ENCODE data around the gene USP6NL. TPM values are rescaled to one million over a fixed set of nuclear protein-coding genes. Genes with fewer than 3 reads are reported as not detected.

The USP6NL gene
- total RNA-seq, 4 donors from 2014 or later: 19.6 to 29.4 (median 25.2) TPM

DNA sequence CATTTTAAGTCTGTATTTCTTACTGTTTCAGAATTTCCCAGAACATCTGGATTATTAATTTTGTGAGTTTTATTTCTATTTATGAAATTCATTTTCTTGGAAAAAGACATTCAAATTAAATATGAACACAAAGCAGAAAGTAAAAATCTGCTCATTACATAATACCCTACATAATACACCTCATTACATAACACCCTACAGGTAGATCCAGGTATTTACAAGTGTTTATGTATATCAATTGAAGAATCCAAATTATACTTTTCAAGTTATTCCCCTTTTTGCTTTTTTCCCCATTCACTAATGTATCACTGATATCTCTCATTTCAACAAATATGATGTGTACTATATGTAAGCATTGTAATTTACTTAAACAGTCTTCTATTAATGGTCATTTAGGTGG lies 129.1 kb downstream of the USP6NL start:
- DNase-seq (ENCODE audit: low spot score in 2 of 2): no peak
- TF ChIP-seq, protein P1, sequence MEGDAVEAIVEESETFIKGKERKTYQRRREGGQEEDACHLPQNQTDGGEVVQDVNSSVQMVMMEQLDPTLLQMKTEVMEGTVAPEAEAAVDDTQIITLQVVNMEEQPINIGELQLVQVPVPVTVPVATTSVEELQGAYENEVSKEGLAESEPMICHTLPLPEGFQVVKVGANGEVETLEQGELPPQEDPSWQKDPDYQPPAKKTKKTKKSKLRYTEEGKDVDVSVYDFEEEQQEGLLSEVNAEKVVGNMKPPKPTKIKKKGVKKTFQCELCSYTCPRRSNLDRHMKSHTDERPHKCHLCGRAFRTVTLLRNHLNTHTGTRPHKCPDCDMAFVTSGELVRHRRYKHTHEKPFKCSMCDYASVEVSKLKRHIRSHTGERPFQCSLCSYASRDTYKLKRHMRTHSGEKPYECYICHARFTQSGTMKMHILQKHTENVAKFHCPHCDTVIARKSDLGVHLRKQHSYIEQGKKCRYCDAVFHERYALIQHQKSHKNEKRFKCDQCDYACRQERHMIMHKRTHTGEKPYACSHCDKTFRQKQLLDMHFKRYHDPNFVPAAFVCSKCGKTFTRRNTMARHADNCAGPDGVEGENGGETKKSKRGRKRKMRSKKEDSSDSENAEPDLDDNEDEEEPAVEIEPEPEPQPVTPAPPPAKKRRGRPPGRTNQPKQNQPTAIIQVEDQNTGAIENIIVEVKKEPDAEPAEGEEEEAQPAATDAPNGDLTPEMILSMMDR (IDR thresholded peaks at IDR 0.05): no peak
- no peak overlapping the region for H3K4me3 ChIP-seq (ENCODE audit: low read depth, poor library complexity, severe bottlenecking)
- intact Hi-C loops (cut with DNase I; ENCODE audit: low total_unique reads): no loop called here

DNA sequence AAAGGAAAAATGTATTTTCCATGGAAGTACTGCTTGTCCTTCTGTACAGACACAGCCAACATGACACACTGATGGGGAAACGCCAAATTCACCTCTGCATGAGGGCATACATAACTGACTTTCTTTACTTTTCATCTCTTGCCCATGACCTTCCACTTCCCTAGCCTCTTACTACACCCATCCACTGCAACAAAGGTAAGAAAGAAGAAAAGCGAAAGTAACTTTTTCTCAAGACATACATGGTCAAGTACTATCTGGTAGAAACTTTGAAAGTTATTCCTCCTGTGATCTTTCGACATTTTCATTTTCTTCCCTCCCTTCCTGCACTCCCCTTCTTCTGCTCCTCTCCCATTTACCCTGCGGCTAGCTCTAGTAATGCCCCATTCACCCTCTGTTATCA lies 130.8 kb downstream of the USP6NL start:
- intact Hi-C loops (cut with DNase I; ENCODE audit: low total_unique reads): no loop called here

DNA sequence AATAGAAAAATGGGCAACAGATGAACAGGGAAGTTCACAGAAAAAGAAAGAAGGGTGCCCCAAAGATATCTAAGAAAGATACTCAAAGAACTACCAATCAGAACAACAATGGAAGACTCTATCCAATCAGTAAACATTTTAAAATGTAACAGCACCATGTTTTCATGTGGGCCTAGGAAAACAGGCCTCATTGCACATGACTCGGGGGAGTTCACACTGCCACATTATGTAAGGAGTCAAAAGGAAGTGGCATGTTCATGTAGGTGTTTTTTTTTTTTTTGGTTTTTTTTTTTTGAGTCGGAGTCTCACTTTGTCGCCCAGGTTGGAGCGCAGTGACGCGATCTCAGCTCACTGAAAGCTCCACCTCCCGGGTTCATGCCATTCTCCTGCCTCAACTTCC lies 132.2 kb downstream of the USP6NL start:
- WGBS, 2 donors: 95 to 97% methylated on average over 7 of the region's 7 CpGs
- no peak for TF ChIP-seq POLR2A (IDR thresholded peaks at IDR 0.05)
- TF ChIP-seq, protein P1 (IDR thresholded peaks at IDR 0.05): no peak
- DNase-seq (ENCODE audit: low spot score in 2 of 2): no peak
- intact Hi-C loops (cut with DNase I; ENCODE audit: low total_unique reads): no loop called here
- H3K4me3 ChIP-seq (ENCODE audit: low read depth, poor library complexity, severe bottlenecking): no peak overlapping the region

More for the DNA sequence above, 130.8 kb downstream of the USP6NL start:
- TF ChIP-seq, protein P1 (IDR thresholded peaks at IDR 0.05): no peak
- no peak for TF ChIP-seq POLR2A (IDR thresholded peaks at IDR 0.05)
- WGBS, 2 donors: 93 to 95% methylated on average over 4 of the region's 4 CpGs
- no peak for DNase-seq (ENCODE audit: low spot score in 2 of 2)
- no peak overlapping the region for H3K4me3 ChIP-seq (ENCODE audit: low read depth, poor library complexity, severe bottlenecking)

DNA sequence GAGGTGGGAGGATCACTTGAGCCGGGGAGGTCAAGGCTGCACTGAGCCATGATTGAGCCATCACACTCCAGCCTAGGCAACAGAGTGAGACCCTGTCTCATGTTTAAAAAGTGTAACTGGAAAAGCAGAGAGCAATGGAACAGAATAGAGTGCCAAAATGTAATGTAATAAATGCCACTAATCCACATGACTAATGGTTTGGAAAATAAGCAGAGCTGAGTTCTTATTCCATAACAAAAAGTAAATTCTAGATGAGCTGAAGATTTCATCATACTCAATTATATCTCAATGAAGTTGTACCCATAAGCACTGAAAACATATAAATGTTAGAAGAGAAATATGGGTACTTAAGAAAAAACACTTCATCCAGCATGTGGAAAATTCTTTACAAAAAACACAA lies 132.6 kb downstream of the USP6NL start:
- H3K4me3 ChIP-seq (ENCODE audit: low read depth, poor library complexity, severe bottlenecking): no peak overlapping the region
- intact Hi-C loops (cut with DNase I; ENCODE audit: low total_unique reads): no loop called here
- TF ChIP-seq, protein P1 (IDR thresholded peaks at IDR 0.05): no peak
- no peak for TF ChIP-seq POLR2A (IDR thresholded peaks at IDR 0.05)
- DNase-seq (ENCODE audit: low spot score in 2 of 2): no peak
- WGBS, 2 donors: 100% methylated on average over 1 of the region's 1 CpG

DNA sequence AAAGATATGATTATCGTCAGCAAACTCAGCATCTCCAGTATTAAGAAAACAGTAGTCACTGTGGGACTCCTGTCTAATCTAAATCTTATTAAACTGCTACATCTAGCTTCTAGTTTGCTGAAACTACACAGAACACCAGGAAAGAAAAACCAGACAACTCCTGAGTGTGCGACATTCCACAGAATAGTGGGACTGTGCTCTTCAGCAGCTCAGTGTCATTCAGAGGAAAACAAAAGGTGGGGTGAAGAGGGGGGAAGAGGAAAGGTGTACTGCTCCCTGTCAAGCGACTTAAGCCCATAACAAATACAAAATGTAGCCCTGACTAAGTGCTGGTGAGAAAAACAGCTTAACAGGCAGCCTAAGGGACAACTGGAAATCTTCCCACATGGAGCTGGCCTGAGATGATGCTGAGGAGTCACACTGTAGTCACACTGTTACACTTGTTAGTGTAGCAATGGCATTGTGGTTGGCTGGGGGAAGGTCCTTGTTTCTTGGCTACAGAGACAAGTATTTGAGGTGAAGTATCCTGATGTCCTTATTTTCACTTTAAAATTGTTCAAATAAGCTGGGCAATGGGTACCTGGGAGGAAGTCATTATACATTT lies 135.5 kb downstream of the USP6NL start:
- intact Hi-C loops (cut with DNase I; ENCODE audit: low total_unique reads): no loop called here
- H3K4me3 ChIP-seq (ENCODE audit: low read depth, poor library complexity, severe bottlenecking): no peak overlapping the region
- no peak for DNase-seq (ENCODE audit: low spot score in 2 of 2)
- TF ChIP-seq, protein P1 (IDR thresholded peaks at IDR 0.05): no peak
- TF ChIP-seq POLR2A (IDR thresholded peaks at IDR 0.05): no peak
- WGBS, 2 donors: 91 to 92% methylated on average over 3 of the region's 3 CpGs

DNA sequence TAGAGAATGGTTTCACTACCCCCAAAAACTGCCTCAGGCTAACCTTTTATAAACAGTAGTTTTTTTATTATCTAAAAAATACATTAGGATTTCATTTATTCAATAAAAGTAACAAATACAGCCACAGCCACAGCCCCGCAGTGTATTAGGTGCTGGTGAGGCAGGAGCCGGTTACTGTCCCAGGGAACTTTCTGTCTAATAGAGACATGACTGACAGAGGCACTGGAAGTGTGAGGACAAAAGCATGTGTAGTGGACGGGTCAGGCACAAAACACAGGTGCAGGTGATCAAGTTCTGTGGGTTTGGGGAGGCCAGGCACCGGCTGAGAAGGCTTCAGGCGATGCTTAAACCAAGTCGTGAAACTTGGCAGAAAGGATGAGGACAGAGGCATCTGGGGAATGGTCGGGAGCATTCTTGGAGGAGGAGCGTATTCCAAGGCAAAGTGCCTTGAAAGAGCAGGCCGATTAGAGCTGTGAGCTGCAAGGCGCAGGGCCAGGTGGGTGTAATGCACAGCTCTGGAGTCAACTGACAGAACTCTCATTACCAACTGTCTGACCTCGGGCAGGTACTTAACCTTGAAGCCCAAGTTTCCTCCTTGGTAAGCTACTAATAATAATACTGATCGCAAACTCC lies 138.2 kb downstream of the USP6NL start:
- intact Hi-C loops (cut with DNase I; ENCODE audit: low total_unique reads): no loop called here
- DNase-seq (ENCODE audit: low spot score in 2 of 2): no peak
- WGBS, 2 donors: 74 to 75% methylated on average over 12 of the region's 12 CpGs
- no peak for TF ChIP-seq POLR2A (IDR thresholded peaks at IDR 0.05)
- TF ChIP-seq, protein P1 (IDR thresholded peaks at IDR 0.05): no peak
- H3K4me3 ChIP-seq (ENCODE audit: low read depth, poor library complexity, severe bottlenecking): no peak overlapping the region

Data from lower leg skin (tissue), 4 donors.